MM.1S (cell line): Measurements from ENCODE around the gene CMIP.

ENCODE experiments used
- DNase-seq: peaks from one replicate; pipeline ENCODE4 v3.0.0-alpha.2; 2015
- H2AFZ ChIP-seq: fragments of 300-600 bp; sonication (generic); 2 replicates; pipeline ENCODE4 v1.6.0; 2016; ENCODE audit warnings: antibody characterized with exemption, low read length
- H3F3A ChIP-seq: fragments of 300-600 bp; sonication (generic); 2 replicates; pipeline ENCODE4 v1.6.1; 2016; ENCODE audit warnings: mild to moderate bottlenecking, antibody characterized with exemption, low read length, moderate library complexity, mixed read lengths; ENCODE audit not compliant: insufficient read depth
- H3K27ac ChIP-seq: fragments of 300-600 bp; sonication (generic); 2 replicates; pipeline ENCODE4 v1.5.1; 2016; ENCODE audit warnings: mild to moderate bottlenecking, low read length
- H3K27me3 ChIP-seq: fragments of 300-600 bp; sonication (generic); replicated peaks from 2 replicates; pipeline ENCODE4 v1.6.0; 2016; ENCODE audit warnings: low read length; ENCODE audit not compliant: insufficient read depth
- H3K36me3 ChIP-seq: fragments of 300-600 bp; sonication (generic); replicated peaks from 2 replicates; pipeline ENCODE4 v1.6.1; 2016; ENCODE audit warnings: mild to moderate bottlenecking, low read length, mixed read lengths; ENCODE audit not compliant: insufficient read depth
- H3K4me1 ChIP-seq: fragments of 300-600 bp; sonication (generic); 2 replicates; pipeline ENCODE4 v1.6.1; 2016; ENCODE audit warnings: low read length, mixed read lengths
- H3K4me2 ChIP-seq: fragments of 300-600 bp; sonication (generic); 2 replicates; pipeline ENCODE4 v1.6.0; 2016; ENCODE audit warnings: low read depth, low read length
- H3K4me3 ChIP-seq: fragments of 300-600 bp; sonication (generic); 2 replicates; pipeline ENCODE4 v1.5.1; 2016; ENCODE audit warnings: low read length, mixed read lengths
- H3K79me2 ChIP-seq: fragments of 300-600 bp; sonication (generic); 2 replicates; pipeline ENCODE4 v1.6.1; 2016; ENCODE audit warnings: mixed run types, low read length, mixed read lengths
- H3K9ac ChIP-seq: fragments of 300-600 bp; sonication (generic); 2 replicates; pipeline ENCODE4 v1.6.1; 2016; ENCODE audit warnings: low read length, mixed read lengths
- H3K9me2 ChIP-seq: fragments of 300-600 bp; sonication (generic); replicated peaks from 2 replicates; pipeline ENCODE4 v1.6.1; 2016; ENCODE audit warnings: mild to moderate bottlenecking, low read length, mixed read lengths; ENCODE audit not compliant: insufficient read depth
- H3K9me3 ChIP-seq: fragments of 300-600 bp; sonication (generic); replicated peaks from 2 replicates; pipeline ENCODE4 v1.6.1; 2016; ENCODE audit warnings: mild to moderate bottlenecking, low read length, mixed read lengths; ENCODE audit not compliant: insufficient read depth
- H4K20me1 ChIP-seq: fragments of 300-600 bp; sonication (generic); 2 replicates; pipeline ENCODE4 v1.6.1; 2016; ENCODE audit warnings: mild to moderate bottlenecking, low read length, moderate library complexity, mixed read lengths; ENCODE audit not compliant: insufficient read depth
- CTCF ChIP-seq: fragments of 300-600 bp; sonication (generic); IDR thresholded peaks from 2 replicates; pipeline ENCODE4 v1.5.1; 2016; ENCODE audit warnings: antibody characterized with exemption, low read length, mixed read lengths
- EZH2 ChIP-seq: fragments of 300-600 bp; sonication (generic); optimal IDR thresholded peaks from 2 replicates; pipeline ENCODE3; 2017; ENCODE audit warnings: low read depth, mild to moderate bottlenecking, antibody characterized with exemption, low read length, mixed read lengths
- EZH2phosphoT487 ChIP-seq: fragments of 300-600 bp; sonication (generic); IDR thresholded peaks from 2 replicates; pipeline ENCODE4 v1.6.1; 2018; ENCODE audit warnings: antibody characterized with exemption, low read length

CMIP gene

GRCh38 chr16:81568749-81569087, 124.1 kb downstream of the CMIP start:
- H3K9me2 ChIP-seq, result no peaks in the 10 kb centered on the region
- TF ChIP-seq CTCF (no peak), EZH2 (no peak)
- H3K79me2 ChIP-seq, result no peaks in the 10 kb centered on the region
- no peaks in the 10 kb centered on the region for H3K36me3 ChIP-seq
- H3K4me2 ChIP-seq, result no peak overlapping the region
- H2AFZ ChIP-seq, result no peak overlapping the region
- DNase-seq, result no peak
- no peaks in the 10 kb centered on the region for H3K27me3 ChIP-seq
- no peak overlapping the region for H3K4me3 ChIP-seq
- no peaks in the 10 kb centered on the region for H3F3A ChIP-seq
- no peak overlapping the region for H3K27ac ChIP-seq
- H3K9me3 ChIP-seq, result no peaks in the 10 kb centered on the region
- H3K4me1 ChIP-seq, result no peaks in the 10 kb centered on the region
- H3K9ac ChIP-seq, result no peak overlapping the region
- no peaks in the 10 kb centered on the region for H4K20me1 ChIP-seq

- H4K20me1 ChIP-seq, result no peaks in the 10 kb centered on the region
- TF ChIP-seq EZH2, result no peak
- no peak for TF ChIP-seq EZH2phosphoT487
- no peak for TF ChIP-seq CTCF
- no peak overlapping the region for H3K27ac ChIP-seq
- no peaks in the 10 kb centered on the region for H3K79me2 ChIP-seq
- H3K36me3 ChIP-seq, result no peaks in the 10 kb centered on the region
- no peak overlapping the region for H2AFZ ChIP-seq
- DNase-seq, result no peak
- H3K4me1 ChIP-seq, result no peaks in the 10 kb centered on the region
- no peak overlapping the region for H3K4me2 ChIP-seq
- no peaks in the 10 kb centered on the region for H3K9me2 ChIP-seq
- no peaks in the 10 kb centered on the region for H3K9me3 ChIP-seq
- no peak overlapping the region for H3K9ac ChIP-seq
- no peak overlapping the region for H3K4me3 ChIP-seq
- H3K27me3 ChIP-seq, result no peaks in the 10 kb centered on the region
- no peaks in the 10 kb centered on the region for H3F3A ChIP-seq
These were observed 124.9 kb downstream of the CMIP start for GRCh38 chr16:81569361-81570034.

- Histone ChIP-seq H3K4me2 (no peak overlapping the region), H3K27ac (no peak overlapping the region), H3F3A (no peaks in the 10 kb centered on the region), H3K9me2 (no peaks in the 10 kb centered on the region), H2AFZ (no peak overlapping the region), H3K4me3 (no peak overlapping the region), H3K9me3 (no peaks in the 10 kb centered on the region), H3K79me2 (no peaks in the 10 kb centered on the region), H3K9ac (no peak overlapping the region), H3K4me1 (no peaks in the 10 kb centered on the region), H4K20me1 (no peaks in the 10 kb centered on the region), H3K27me3 (no peaks in the 10 kb centered on the region), H3K36me3 (no peaks in the 10 kb centered on the region)
- no peak for TF ChIP-seq EZH2
- TF ChIP-seq EZH2phosphoT487, result no peak
- TF ChIP-seq CTCF, result no peak
- DNase-seq, result no peak
These were observed 125.7 kb downstream of the CMIP start for GRCh38 chr16:81570151-81570846.
